ENCODE measurements around the gene PPP1R3E. TPM values are rescaled to one million over a fixed set of nuclear protein-coding genes. Genes with fewer than 3 reads are reported as not detected.

The PPP1R3E gene
- total RNA-seq, 1 donor from 2014 or later, result 10.8 TPM

- TF ChIP-seq CTCF (IDR thresholded peaks at IDR 0.05; ENCODE audit: partially characterized antibody, unreplicated experiment), result no peak
- DNase-seq, result peak; percentile 57
- H3K4me3 Mint-ChIP-seq (ENCODE audit: unreplicated experiment), result peak overlapping the region; percentile 94
- H3K4me1 Mint-ChIP-seq (ENCODE audit: low read depth, unreplicated experiment), result peaks cover 20% of the 10 kb centered on the region
- peaks cover 16% of the 10 kb centered on the region for H3K9me3 Mint-ChIP-seq (ENCODE audit: unreplicated experiment)
- peak overlapping the region; percentile 98 for H3K27ac Mint-ChIP-seq (ENCODE audit: unreplicated experiment)
- H3K27me3 Mint-ChIP-seq (ENCODE audit: unreplicated experiment), result peaks cover 14% of the 10 kb centered on the region
- no peaks in the 10 kb centered on the region for H3K36me3 Mint-ChIP-seq (ENCODE audit: unreplicated experiment)
Observed at GRCh38 chr14:23321572-23322547, 19.2 kb upstream of the PPP1R3E start.

- peaks cover 20% of the 10 kb centered on the region for H3K4me1 Mint-ChIP-seq (ENCODE audit: low read depth, unreplicated experiment)
- peak within 1 kb of the TSS; percentile 94 for H3K4me3 Mint-ChIP-seq (ENCODE audit: unreplicated experiment)
- no peak for TF ChIP-seq CTCF (IDR thresholded peaks at IDR 0.05; ENCODE audit: partially characterized antibody, unreplicated experiment)
- H3K36me3 Mint-ChIP-seq (ENCODE audit: unreplicated experiment), result no peaks in the 10 kb centered on the region
- H3K27me3 Mint-ChIP-seq (ENCODE audit: unreplicated experiment), result peaks cover 14% of the 10 kb centered on the region
- DNase-seq, result peak; percentile 94
- H3K27ac Mint-ChIP-seq (ENCODE audit: unreplicated experiment), result peak within 1 kb of the TSS; percentile 98
- peaks cover 14% of the 10 kb centered on the region for H3K9me3 Mint-ChIP-seq (ENCODE audit: unreplicated experiment)
Observed at GRCh38 chr14:23320584-23321571, 18.2 kb upstream of the PPP1R3E start, which contains the start of gene PABPN1. Gene PABPN1, plus strand, starts transcription at chr14:23321457. Its CDS starts 13 bp downstream, at chr14:23321470.

GRCh38 chr14:23319746-23320583 lies 17.3 kb upstream of the PPP1R3E start:
- peaks cover 20% of the 10 kb centered on the region for H3K4me1 Mint-ChIP-seq (ENCODE audit: low read depth, unreplicated experiment)
- H3K27ac Mint-ChIP-seq (ENCODE audit: unreplicated experiment), result peak overlapping the region; percentile 89
- H3K36me3 Mint-ChIP-seq (ENCODE audit: unreplicated experiment), result no peaks in the 10 kb centered on the region
- peaks cover 14% of the 10 kb centered on the region for H3K27me3 Mint-ChIP-seq (ENCODE audit: unreplicated experiment)
- DNase-seq, result no peak
- peaks cover 13% of the 10 kb centered on the region for H3K9me3 Mint-ChIP-seq (ENCODE audit: unreplicated experiment)
- H3K4me3 Mint-ChIP-seq (ENCODE audit: unreplicated experiment), result peak overlapping the region; percentile 81
- TF ChIP-seq CTCF (IDR thresholded peaks at IDR 0.05; ENCODE audit: partially characterized antibody, unreplicated experiment), result no peak

GRCh38 chr14:23316300-23316699 lies 13.6 kb upstream of the PPP1R3E start:
- Mint-ChIP-seq H3K36me3 (ENCODE audit: unreplicated experiment) (no peaks in the 10 kb centered on the region), H3K4me3 (ENCODE audit: unreplicated experiment) (no peak overlapping the region), H3K27ac (ENCODE audit: unreplicated experiment) (no peak overlapping the region), H3K9me3 (ENCODE audit: unreplicated experiment) (peaks cover 8% of the 10 kb centered on the region), H3K4me1 (ENCODE audit: low read depth, unreplicated experiment) (peaks cover 11% of the 10 kb centered on the region), H3K27me3 (ENCODE audit: unreplicated experiment) (peaks cover 10% of the 10 kb centered on the region)
- TF ChIP-seq CTCF (IDR thresholded peaks at IDR 0.05; ENCODE audit: partially characterized antibody, unreplicated experiment), result no peak
- DNase-seq, result no peak
